HG03571 (cell line): ENCODE data around the gene GPR55.

Experiments
- ATAC-seq: cut with Tn5 transposase; IDR thresholded peaks from one replicate; pipeline ENCODE4 v1.9.1; 2021; ENCODE audit not compliant: unreplicated experiment

The GPR55 gene

DNA sequence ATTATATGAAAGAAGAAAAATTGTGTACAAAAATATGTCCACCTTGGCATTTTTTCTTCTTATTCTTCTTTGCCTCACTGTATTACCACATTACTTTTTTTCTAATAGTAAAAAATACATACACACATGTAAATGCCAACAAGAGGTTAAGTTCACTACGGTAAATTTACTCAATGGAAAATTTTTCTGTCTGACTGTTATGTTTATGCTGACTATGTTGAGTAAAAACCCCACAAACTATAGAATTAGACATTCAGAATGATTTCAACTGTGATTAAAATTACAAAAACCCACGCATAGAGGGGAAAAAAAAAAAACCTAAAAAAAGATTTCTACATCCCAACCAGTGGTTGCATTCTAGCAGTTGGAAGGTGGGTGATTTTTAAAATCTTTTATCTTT is 5.4 kb downstream of the GPR55 start:
- no peak for ATAC-seq

DNA sequence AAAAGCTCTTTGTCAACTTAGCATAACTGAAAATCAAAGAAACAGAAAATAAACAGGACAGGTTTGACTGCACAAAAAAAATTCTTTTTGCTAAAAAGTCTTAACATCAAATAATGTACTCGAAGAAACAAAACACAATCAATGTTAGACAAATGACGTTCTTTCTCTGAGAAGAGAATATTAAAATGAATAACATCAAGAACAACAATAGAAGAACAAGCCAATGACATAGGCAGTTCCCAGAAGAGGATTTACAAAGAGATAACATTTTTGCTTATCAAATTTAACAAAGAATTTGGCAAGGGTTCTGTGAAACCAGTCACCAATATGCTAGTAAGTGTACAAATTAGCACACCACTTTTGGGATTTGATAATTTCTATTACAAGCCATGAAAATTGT is 5.8 kb downstream of the GPR55 start:
- ATAC-seq: no peak

DNA sequence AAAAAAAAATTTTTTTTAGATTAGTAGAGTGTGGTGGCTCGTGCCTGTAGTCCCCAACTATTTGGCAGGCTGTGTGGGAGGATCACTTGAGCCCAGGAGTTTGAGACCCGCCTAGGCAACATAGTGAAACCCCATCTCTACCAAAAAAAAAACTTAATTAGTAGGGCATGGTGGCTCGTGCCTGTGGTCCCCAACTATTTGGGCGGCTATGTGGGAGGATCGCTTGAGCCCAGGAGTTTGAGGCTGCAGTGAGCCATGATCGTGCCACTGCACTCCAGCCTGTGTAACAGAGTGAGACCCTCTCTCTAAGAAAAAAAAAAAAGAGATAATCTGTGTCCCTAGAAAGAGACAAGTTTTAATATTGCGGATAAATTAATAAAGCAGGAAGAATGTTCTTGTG is 8.8 kb downstream of the GPR55 start:
- no peak for ATAC-seq

DNA sequence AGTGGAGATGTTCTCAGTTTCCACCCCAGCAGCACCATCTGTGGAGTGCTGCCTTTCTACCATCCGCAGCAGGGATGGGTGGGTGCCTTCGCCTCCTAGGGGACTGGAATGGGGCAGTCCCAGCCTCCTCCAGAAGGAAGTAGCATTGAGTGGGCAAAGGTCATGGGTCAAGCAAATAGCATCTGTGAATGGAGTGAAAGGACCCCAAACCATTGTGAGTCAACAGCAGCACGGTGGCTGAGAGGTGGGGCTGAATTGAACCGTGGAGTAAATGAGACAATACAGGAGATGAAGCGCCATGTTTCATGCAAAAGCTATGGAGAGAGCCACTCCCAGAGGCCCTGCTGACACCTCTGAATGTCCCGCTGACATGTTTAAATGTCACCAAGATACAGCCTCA is 9.7 kb downstream of the GPR55 start:
- ATAC-seq: no peak

DNA sequence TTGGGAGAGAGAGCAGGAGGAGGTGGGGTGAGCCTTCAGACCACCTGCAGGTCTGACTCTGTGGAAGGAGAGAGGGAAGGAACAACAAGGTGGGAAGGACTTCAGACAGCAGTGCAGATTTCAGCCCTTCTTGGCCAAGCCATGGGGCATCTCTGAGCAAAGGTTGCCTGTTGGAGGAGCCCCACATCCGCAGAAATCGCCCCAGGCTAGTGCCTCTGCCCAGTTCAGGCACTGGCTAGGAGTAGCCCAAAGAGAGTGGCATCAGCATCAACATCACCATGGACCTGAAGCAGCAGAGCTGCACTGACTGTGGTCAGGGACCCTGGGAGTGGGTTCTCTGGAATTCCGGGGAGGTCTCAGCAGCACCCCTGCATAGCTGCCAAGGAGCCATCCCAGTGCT is 10.2 kb downstream of the GPR55 start:
- no peak for ATAC-seq

DNA sequence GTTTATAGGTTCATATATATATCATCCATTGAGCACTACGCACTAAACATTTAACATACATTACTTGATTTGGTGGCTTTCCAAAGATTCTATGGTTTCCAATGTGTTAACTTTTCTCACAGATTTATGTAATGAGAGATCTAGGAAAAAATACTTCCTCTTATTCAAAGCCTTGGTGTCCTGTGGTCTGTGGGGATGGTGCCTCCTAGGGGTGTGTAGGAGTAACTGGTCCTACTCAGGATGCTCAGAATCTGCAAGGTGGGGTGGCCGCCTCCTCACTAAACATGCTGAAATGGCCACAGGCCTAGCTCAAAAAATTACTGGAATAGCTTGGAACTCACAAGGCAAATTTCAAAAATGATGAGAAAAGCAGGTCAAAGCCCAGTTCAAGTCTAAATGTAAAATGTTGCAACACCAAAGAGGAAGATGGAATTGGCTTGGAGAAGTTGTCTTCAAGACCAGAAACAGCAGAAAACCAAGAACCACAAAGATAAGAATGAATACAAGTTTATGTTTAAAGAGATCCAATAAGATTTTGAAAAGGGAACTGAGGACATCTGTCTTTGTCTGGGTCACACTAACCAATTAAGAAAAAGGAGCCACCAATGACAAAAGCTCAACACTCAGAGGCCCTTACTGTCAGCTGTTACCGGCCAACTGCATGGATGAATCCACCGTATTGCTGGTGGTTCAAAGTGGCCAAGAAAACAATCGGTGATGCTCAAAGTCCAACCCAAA is 11.5 kb downstream of the GPR55 start:
- no peak for ATAC-seq

DNA sequence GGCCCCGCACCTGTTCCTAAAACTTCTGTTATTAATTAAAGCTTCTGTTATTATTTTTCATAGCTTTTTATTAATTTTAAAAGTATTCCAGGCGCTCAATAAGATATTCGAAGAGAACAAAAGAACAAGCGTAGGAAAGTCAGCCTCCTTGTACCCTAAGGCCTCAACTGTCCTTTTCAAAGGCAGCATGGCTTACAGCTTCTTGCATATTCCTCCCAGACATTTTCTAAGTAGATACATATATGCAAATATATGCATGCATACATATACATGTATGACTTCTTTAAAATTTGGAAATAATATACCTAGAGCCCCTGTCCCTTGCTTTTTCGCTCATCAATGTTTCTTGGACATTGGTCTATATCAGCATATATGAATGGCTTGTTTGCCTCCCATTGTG is 12.3 kb downstream of the GPR55 start:
- ATAC-seq: no peak

DNA sequence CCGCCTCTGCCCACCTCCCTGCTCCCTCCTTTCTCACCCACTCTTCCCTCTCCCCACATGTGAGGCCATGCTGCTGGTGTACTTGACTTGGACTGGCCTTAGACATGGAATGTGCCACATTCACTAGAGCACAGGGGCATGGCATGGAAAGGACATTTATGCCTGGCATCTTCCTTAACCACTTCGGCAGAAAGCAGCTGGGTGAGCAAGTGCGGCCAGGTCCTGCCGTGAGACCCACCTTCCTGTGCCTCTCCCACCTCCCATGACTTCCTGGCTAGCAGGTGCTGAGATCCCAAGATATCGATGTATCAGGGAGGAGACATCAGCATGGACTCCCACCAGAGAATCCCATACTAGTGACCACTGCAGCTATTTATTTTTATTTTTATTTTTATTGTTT is 13.0 kb downstream of the GPR55 start:
- no peak for ATAC-seq

DNA sequence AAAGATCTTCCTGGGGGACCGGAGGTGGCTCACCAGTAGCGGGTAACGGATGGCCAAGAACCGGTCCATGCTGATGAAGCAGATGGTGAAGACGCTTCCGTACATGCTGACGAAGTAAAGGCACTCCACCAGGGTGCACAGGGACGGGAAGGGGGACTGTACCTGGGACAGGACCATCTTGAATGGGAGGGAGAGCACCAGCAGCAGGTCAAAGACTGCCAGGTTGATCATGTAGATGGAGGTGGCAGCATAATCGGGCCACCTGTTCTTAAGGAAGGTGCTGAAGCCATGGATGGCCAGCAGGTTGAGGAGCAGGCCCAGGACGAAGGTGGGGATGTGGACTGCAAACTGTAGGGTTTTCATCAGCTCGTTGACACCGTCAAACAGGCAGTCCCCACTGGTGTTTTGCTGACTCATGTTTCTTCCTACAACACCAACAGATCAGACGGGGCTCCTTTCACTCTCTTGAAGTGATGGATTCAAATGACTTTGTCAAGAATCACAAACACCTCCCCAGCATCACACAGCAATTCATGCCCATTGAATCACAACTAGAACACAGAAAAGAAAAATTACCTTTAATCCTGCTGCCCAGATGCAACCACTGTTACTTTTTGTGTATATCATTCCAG is 14.4 kb downstream of the GPR55 start:
- ATAC-seq: no peak

DNA sequence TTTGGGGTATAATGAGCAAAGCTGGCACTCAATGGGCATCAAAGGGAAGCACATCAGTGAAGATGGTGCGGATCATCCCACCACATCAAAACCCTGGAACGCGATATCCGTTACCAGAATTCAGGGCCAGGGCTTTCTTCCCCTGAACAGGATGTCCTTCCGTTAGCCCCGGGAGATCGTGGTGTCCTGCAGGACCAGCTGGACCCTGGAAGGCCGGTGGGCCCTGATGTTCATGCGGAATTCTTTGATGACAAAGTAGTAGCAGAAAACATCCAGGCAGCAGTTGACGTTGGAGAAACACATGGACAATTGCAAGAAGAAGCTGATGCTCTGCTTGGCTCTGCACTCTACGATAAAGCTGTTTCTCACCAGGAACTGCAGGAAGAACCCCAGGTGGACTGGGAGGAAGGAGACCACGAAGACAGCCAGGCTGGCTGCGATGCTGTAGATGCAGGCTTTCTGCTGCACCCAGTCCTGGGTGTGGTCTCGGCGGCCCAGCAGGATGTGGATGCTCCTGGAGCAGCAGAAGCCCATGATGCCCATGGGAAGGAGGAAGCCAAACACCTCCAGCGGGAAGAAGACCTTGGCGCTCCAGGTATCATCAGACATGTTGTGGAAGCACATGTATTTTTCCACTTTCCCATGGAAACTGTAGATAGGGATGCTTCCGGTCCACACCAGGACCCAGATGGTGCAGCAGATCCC is 15.0 kb downstream of the GPR55 start:
- ATAC-seq: no peak

DNA sequence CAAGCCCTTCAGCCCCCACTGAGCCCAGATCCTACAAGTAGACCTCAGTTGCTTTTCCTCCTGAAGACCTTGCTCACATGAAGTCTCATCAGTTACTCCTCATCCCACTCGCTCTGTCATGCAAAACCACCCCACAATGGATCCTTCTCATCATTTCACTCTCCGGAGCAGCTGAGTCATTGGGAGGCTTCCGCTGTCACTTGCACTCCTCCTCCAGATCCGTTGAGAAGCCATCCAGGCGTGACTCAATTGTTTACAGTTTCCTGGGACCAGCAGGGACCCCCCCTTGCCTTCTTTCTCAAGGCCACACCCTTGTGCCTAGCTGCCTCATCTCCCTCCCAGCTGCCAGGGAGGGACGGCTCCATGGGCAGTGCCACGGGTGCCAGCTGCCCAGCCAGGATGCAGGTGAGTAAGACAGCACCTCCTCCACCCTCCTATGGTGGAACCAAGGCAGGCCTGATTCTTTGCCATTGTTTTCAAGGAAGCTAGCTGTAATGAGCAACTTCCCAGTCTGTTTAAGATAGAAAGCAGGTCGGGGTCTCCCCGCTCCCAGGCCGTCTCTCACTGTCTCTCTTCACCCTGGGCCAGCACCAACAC is 16.3 kb downstream of the GPR55 start:
- ATAC-seq: no peak

DNA sequence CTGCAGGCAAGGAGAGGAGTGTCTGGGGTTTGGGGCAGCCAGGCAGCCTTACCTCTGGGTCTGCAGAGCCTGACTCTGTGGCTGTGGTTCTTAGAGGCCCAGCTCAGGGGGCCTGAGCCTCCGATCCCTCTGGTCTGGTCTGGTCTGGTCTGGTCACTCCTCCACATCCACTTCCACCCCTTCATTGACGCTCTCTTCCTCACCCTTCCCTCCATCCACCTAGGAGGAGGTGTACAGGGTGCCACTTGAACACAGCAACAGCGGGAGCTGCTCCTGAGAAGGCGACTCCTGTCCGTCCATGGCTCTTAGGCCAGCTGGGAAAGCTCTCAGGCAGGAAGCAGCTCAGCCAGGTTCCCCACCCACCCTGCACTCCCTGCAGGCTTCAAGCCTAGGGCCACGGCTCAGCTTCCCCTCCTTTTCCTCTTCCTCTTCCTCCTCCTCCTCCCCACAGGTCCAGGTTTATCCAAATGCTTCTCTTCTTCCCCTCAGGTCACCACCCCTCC is 16.9 kb downstream of the GPR55 start:
- no peak for ATAC-seq

DNA sequence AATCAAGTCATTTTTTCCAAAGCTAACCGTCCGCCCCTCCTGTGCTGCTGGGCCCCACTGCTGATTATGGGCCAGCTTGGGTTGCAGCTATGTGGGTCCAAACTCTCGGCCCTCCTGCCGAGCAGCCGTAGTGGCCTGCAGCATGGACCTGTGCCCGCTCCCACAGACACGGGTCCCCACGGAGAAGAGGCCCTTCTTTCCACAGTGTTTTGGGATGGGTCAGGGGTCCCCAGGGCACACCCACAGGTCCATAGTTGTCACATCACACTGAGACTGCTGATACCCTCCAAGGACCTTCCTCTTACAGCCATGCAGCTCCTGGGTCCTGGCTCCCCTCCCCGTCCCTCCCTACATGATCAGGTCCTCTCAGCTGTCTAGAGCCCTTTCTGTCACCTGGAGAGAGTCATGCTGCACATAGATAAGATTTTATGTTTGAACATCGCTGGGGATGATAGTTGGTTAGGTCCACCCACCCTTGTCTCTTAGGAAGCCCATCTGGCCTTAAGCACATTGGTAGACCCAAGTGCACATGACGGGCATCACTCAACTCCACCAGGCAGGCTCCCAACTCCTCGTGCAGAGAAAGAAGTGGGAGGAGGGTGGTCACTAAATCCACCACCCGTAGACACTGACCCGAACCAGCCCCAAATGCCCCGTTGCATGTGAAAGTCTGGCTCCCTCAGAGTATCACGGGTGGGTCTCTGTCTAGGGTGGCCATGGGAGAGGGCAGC is 17.5 kb downstream of the GPR55 start:
- no peak for ATAC-seq

DNA sequence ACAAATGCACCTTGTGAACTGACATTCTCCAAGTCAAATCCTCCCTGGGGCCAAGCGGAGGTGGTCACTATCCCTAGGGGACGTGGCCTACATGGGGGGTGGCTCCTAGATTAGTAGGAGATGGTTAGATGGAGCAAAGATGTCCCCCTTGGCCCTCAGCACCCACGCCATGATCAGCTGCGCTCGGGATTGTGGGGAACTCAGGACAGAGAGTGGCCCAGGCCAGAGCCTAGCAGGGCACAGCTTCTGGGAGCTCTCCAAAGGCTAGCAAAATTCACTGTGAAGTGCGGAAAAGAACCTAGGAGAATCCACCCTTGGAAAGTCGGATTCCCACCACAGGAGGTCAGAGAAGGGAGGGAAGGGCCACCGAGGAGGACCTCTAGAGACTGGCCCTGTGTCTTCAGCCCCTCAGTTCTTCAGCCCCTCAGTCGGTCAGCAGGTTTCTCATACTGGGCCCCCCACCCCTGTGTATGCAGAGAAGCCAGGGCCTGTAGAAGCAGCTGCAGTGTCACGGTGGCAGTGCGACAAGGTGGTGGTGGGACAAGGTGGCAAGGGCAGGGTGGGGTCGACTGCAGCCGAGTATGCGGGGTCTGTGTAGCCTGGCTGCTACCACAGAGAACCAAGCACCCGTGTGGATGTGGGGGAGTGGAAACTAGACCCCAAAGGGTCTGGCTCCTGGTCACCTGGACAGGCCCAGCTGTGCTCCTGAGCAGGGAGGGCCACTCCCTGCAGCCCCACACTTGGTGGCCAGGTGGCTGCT is 18.4 kb downstream of the GPR55 start:
- ATAC-seq: no peak

DNA sequence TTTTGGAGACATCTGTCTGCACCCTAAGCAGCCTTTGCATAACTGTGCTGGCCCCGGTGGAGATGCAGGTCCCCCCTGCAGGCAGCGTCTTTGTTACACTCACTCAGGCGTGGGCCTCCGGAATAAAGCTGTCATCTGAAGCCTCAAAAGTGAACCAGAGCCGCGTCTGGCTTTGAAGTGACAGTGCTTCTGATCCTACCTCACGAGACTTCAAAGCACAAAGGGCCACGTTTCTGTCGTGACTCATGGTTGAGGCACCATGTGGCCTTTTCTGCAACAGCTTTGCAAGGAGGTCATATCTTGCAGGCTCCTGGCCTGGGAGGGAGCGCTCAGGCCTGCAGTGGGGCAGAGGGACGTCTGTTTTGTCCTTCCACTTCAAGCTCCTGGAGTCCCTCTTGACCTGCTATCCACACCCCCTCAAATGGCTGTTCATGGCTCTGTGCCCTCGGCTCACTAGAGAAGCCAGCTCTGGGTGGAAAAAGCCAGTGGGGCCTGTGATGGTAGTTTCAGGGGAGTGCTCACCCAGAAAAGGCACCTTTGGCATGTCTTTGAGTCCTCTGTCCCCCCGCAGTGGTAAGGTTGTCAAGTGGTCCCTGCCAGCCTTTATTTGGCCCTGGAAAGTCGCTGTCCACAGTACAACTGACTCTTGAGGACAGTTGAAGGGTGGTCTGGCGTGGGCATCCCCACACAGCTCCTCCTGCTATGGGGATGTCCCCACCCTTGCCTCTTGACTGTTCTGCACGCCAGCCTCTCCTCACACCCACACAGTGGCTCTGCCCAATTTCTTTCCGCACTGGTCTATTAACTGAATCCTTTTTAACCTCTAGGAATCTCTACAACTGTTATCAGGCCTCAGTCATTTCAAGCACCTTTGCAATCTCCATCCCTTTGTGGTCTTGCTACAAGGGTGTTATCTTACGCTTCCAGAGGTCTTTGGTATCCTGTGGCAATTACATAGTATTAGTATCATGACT is 19.3 kb downstream of the GPR55 start:
- no peak for ATAC-seq

DNA sequence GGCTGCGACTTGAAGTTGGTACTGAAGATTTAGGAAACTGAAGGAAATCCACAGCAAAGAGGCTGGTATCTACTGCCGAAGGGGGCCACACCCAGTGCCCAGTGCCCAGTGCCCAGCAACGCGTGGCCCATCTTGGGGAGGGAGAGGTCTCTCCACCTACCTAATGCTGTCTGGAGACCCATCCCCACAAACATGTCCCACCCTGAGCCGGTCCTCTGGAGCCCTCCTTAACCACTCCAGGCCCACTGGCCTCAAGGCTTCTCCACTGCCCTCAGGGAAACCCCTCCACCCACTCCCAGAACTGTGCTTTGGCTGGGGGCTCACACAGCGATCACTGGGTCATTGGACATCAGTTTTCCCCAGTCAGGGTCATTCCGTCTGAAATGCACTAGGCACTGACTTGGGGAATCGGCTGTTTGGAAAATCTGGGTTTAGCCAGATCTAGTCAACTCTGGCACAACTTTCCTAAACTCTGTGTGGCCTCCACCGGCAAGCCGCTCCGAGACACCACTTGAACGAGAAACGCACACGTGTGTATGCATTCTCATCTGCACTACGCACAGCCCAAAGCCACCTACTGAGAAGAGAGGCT is 20.1 kb downstream of the GPR55 start:
- ATAC-seq: no peak

DNA sequence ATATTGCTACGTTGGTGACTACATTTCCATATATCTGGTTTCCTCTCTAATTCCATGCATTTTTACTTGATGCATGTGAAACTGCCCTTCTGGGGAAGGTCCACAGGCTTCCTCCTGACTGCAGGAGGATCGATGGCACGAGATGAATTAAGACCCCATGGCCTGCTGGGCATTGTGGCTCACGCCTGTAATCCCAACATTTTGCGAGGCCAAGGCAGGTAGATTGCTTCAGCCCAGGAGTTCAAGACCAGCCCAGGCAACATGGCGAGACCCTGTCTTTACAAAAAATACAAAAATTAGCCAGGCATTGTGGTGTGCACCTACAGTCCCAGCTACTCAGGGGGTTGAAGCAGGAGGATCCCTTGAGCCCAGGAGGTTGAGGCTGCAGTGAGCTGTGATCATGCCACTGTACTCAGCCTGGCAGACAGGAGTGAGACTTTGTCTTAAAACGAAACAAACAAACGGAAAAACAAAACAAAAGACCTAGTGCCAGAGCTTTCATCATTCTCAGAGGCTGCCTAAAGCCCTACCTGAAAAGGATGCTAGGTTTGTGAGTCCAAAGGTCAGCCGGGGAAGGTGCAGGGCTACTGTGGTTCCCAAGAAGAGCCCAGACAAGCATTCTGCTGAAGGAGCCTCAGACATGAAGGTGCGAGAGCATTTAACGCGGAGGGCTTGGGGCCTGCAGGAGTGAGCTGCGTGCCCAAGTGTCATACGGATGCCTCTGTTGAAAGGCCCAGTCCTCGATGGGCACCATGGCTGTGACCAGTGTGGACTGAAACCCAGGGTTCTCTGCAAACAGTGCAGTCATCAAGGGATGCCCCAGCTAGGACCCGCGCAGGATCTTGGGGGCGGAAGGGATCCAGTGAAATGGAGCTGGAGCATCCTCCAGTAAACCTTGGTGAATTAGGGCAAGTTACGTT is 21.6 kb downstream of the GPR55 start:
- ATAC-seq: no peak
